Vagina (tissue), 2 donors: ENCODE measurements around the gene DIP2B. TPM values are rescaled to one million over a fixed set of nuclear protein-coding genes. Genes with fewer than 3 reads are reported as not detected.

Experiments used
- DNase-seq, 2 donors: peaks; one replicate each; pipeline ENCODE4 v3.0.0-alpha.2; 2017; ENCODE audit errors: extremely low spot score in 2 of 2
- H3K27ac ChIP-seq: fragments of 200-600 bp; sonication (generic); one replicate; pipeline ENCODE4 v1.5.1; 2019
- H3K27me3 ChIP-seq: fragments of 200-600 bp; sonication (generic); one replicate; pipeline ENCODE4 v1.5.1; 2019
- H3K36me3 ChIP-seq, 2 donors: fragments of 200-600 bp; sonication (generic); one replicate each; pipeline ENCODE4 v1.5.1; 2017 to 2019
- H3K4me1 ChIP-seq: fragments of 200-600 bp; sonication (generic); one replicate; pipeline ENCODE4 v1.5.1; 2019
- H3K4me3 ChIP-seq, 2 donors: fragments of 200-600 bp; sonication (generic); 1 replicate in 1 of 2; 2 replicates in 1 of 2; pipeline ENCODE4 v1.5.1; 2016 to 2019
- H3K9me3 ChIP-seq: fragments of 200-600 bp; sonication (generic); one replicate; pipeline ENCODE4 v1.5.1; 2019
- POLR2A ChIP-seq, 2 donors: fragments of 450-650 bp; IDR thresholded peaks; one replicate each; pipeline ENCODE4 v1.6.1; 2017; ENCODE audit warnings: antibody characterized with exemption in 2 of 2, mild to moderate bottlenecking in 2 of 2, moderate library complexity in 2 of 2
- POLR2AphosphoS5 ChIP-seq, 2 donors: sonication (generic); formaldehyde crosslinking; IDR thresholded peaks; one replicate each; pipeline ENCODE4 v1.9.0; 2017; ENCODE audit warnings: antibody characterized with exemption in 2 of 2, mild to moderate bottlenecking in 2 of 2, low read depth in 1 of 2; ENCODE audit not compliant: insufficient read depth in 1 of 2
- intact Hi-C: fragments of 100-400 bp; cut with DNase I; formaldehyde crosslinking; loops from one replicate; pipeline ENCODE4 v1.15.1; 2023
- total RNA-seq: library from RNA; depleted of rRNA; stranded (reverse); fragments of >200 nt; gene quantifications from one replicate; pipeline ENCODE4 v1.2.3, GENCODE V29; 2016
- TF ChIP-seq, protein P1 (sequence below), 3 experiments: fragments of 450-650 bp in 2 of 3; fragments of 200-600 bp in 1 of 3; sonication (generic) in 1 of 3; IDR thresholded peaks; one replicate each; pipeline ENCODE4 v1.5.1; 2017 to 2019; ENCODE audit warnings: antibody characterized with exemption in 3 of 3, mild to moderate bottlenecking in 2 of 3, moderate library complexity in 2 of 3

The DIP2B gene
- total RNA-seq, 1 donor from 2014 or later = 32.2 TPM

DNA sequence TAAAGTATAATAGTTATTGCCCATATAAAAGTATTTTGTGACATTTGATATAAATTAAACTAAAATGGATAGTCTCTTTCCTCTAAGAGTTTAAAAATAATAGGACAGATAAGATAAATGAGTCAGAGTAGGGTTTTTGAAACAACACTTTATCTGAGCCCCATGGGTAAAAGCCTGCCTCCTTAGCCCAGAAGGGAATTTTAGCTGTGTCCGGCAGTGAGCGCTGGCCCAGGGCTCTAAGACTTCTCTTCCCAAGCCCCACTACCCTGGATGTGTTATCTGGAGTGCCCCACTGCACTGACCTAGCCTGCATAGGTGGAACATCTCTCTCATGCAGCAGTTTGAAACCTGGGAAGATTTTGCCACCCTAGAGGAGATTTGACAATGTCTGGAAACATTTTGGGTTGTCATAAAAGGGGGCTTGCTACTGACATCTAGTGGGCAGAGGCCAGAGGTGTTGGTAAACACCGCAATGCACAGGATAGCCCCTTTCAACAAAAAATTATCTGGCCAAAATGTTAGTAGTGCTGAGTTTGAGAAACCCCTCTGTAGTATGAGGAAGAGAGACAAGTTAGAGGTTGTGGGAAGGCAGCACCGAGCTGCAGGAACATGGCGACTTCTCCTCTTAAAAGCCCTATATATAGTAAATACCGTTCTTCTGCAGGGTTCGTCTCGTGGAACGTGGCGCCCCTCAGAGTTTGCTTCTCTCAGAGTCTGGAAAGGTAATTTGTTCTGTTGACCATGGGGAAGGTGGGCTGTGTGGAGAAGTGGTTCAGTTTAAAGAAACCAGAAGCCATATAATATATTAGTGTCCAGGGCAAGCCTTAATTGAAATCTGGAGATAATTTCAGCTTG, 229.9 kb downstream of the DIP2B start:
- peaks cover 6 to 87% of the 10 kb centered on the region in 2 donors for H3K36me3 ChIP-seq
- H3K4me1 ChIP-seq = no peaks in the 10 kb centered on the region
- H3K27ac ChIP-seq = no peak overlapping the region
- no peak for DNase-seq
- intact Hi-C loops = no loop called here
- TF ChIP-seq POLR2AphosphoS5 (IDR thresholded peaks at IDR 0.05; ENCODE audit: insufficient read depth in 1 of 2, low read depth in 1 of 2) (no peak), POLR2A (IDR thresholded peaks at IDR 0.05) (no peak)
- TF ChIP-seq, protein P1, sequence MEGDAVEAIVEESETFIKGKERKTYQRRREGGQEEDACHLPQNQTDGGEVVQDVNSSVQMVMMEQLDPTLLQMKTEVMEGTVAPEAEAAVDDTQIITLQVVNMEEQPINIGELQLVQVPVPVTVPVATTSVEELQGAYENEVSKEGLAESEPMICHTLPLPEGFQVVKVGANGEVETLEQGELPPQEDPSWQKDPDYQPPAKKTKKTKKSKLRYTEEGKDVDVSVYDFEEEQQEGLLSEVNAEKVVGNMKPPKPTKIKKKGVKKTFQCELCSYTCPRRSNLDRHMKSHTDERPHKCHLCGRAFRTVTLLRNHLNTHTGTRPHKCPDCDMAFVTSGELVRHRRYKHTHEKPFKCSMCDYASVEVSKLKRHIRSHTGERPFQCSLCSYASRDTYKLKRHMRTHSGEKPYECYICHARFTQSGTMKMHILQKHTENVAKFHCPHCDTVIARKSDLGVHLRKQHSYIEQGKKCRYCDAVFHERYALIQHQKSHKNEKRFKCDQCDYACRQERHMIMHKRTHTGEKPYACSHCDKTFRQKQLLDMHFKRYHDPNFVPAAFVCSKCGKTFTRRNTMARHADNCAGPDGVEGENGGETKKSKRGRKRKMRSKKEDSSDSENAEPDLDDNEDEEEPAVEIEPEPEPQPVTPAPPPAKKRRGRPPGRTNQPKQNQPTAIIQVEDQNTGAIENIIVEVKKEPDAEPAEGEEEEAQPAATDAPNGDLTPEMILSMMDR (IDR thresholded peaks at IDR 0.05) = peak; percentile 14 to 35 (median 26)
- H3K9me3 ChIP-seq = no peaks in the 10 kb centered on the region
- no peak overlapping the region for H3K4me3 ChIP-seq
- H3K27me3 ChIP-seq = no peaks in the 10 kb centered on the region

DNA sequence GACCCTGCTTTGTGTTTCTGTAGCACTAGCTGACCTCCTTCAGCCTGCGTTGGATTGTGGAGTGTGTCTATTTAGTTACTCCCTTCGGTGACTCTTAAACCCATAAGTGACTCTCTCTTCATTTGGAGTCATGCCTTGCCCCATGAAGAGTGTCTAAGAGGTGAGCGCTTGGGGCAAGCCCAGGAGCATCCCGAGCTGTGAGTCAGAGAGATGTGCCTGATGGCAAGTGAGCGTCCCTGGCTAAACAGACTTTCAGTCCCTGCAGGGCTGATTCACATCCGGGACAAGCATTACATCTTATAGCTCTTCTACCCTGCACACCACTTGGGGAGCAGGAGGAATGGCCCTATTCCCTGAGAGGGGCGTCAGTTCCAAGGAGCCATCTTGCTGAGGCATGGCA, 234.8 kb downstream of the DIP2B start:
- Histone ChIP-seq H3K4me1 (no peaks in the 10 kb centered on the region), H3K9me3 (no peaks in the 10 kb centered on the region), H3K27me3 (no peaks in the 10 kb centered on the region), H3K36me3 (peaks cover 9 to 87% of the 10 kb centered on the region in 2 donors), H3K27ac (no peak overlapping the region), H3K4me3 (no peak overlapping the region)
- intact Hi-C loops = no loop called here
- TF ChIP-seq POLR2A (IDR thresholded peaks at IDR 0.05) (no peak), POLR2AphosphoS5 (IDR thresholded peaks at IDR 0.05; ENCODE audit: insufficient read depth in 1 of 2, low read depth in 1 of 2) (no peak)
- TF ChIP-seq, protein P1 (IDR thresholded peaks at IDR 0.05) = no peak
- no peak for DNase-seq

- no peak for TF ChIP-seq POLR2A (IDR thresholded peaks at IDR 0.05)
- no peak for TF ChIP-seq POLR2AphosphoS5 (IDR thresholded peaks at IDR 0.05; ENCODE audit: insufficient read depth in 1 of 2, low read depth in 1 of 2)
- Histone ChIP-seq H3K27ac (no peak overlapping the region), H3K27me3 (no peaks in the 10 kb centered on the region), H3K4me1 (no peaks in the 10 kb centered on the region), H3K4me3 (no peak overlapping the region), H3K36me3 (peaks cover 9 to 93% of the 10 kb centered on the region in 2 donors), H3K9me3 (no peaks in the 10 kb centered on the region)
- no peak for DNase-seq
- intact Hi-C loops = no loop called here
These were observed 235.5 kb downstream of the DIP2B start for GRCh38 chr12:50740307-50740706.

- Histone ChIP-seq H3K27ac (no peak overlapping the region), H3K4me1 (no peaks in the 10 kb centered on the region), H3K27me3 (no peaks in the 10 kb centered on the region), H3K4me3 (no peak overlapping the region), H3K9me3 (no peaks in the 10 kb centered on the region), H3K36me3 (peaks cover 5 to 77% of the 10 kb centered on the region in 2 donors)
- intact Hi-C loops = no loop called here
- TF ChIP-seq POLR2AphosphoS5 (IDR thresholded peaks at IDR 0.05; ENCODE audit: insufficient read depth in 1 of 2, low read depth in 1 of 2) (no peak), POLR2A (IDR thresholded peaks at IDR 0.05) (no peak)
- TF ChIP-seq, protein P1 (IDR thresholded peaks at IDR 0.05) = no peak
- no peak for DNase-seq
These were observed 238.0 kb downstream of the DIP2B start for GRCh38 chr12:50742776-50743175.

GRCh38 chr12:50745861-50746260, 241.1 kb downstream of the DIP2B start:
- Histone ChIP-seq H3K36me3 (peaks cover 0 to 47% of the 10 kb centered on the region in 2 donors), H3K4me3 (no peak overlapping the region), H3K27me3 (no peaks in the 10 kb centered on the region), H3K4me1 (no peaks in the 10 kb centered on the region), H3K27ac (no peak overlapping the region), H3K9me3 (no peaks in the 10 kb centered on the region)
- no peak for DNase-seq
- TF ChIP-seq, protein P1 (IDR thresholded peaks at IDR 0.05) = no peak
- TF ChIP-seq POLR2AphosphoS5 (IDR thresholded peaks at IDR 0.05; ENCODE audit: insufficient read depth in 1 of 2, low read depth in 1 of 2) = no peak
- TF ChIP-seq POLR2A (IDR thresholded peaks at IDR 0.05) = no peak
- intact Hi-C loops = no loop called here
